Activated CD8-positive, alpha-beta memory T cell treated with anti-CD3 and anti-CD28 coated beads, Interleukin-2, amount 50 U/mL, for 24 hours (primary cell): ENCODE data around the gene TYRP1.

Experiments used
- DNase-seq: peaks from one replicate; pipeline ENCODE4 v3.0.0-alpha.2; 2020; ENCODE audit errors: extremely low read depth

TYRP1 gene

GRCh38 chr9:12730927-12731326, 37.7 kb downstream of the TYRP1 start:
- no peak for DNase-seq

GRCh38 chr9:12732971-12733370, 39.8 kb downstream of the TYRP1 start:
- DNase-seq: no peak

- DNase-seq: no peak
Observed at GRCh38 chr9:12735665-12736064, 42.5 kb downstream of the TYRP1 start.

GRCh38 chr9:12737871-12738270, 44.7 kb downstream of the TYRP1 start:
- DNase-seq: no peak

- no peak for DNase-seq
Observed at GRCh38 chr9:12739014-12739652, 45.9 kb downstream of the TYRP1 start.

- no peak for DNase-seq
Observed at GRCh38 chr9:12740845-12741244, 47.7 kb downstream of the TYRP1 start.

GRCh38 chr9:12748016-12748415, 54.8 kb downstream of the TYRP1 start:
- no peak for DNase-seq

GRCh38 chr9:12748954-12749353, 55.8 kb downstream of the TYRP1 start:
- no peak for DNase-seq

- DNase-seq: no peak
Observed at GRCh38 chr9:12753931-12754330, 60.7 kb downstream of the TYRP1 start.

- no peak for DNase-seq
Observed at GRCh38 chr9:12759761-12760160, 66.6 kb downstream of the TYRP1 start.
